Measurements from ENCODE around the gene GMDS. TPM values are rescaled to one million over a fixed set of nuclear protein-coding genes. Genes with fewer than 3 reads are reported as not detected.

GMDS gene
- total RNA-seq, 1 experiment from 2014 or later: 27.6 TPM

DNA sequence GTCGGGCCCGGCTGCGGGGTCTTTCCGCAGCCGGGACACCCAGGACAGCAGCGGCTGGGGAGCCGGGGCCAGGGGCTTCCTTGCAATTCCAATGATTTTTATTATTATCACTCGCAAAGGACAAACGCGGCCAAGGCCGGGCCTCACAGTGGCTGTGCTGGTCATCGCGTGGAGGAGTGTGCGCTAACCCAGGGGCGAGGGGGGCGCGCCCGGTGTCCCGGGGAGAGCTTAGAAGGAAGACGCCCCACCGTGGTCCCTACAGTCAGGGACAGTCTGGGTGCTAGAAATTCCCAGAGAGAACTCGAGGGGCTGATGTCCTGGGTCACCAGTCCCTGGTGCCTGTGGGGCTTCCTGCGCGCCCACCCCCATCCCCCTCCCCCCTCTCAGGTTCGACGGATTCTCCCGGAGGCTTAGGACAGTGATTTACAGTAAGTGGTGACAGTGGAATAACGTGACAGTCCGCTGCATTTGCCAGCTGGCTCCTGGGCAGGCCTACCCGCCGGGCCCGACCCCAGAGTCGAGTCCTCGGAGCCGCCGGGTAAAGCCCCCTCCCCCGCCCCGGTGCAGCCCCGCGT is 626.2 kb downstream of the GMDS start:
- Mint-ChIP-seq H3K9me3 (no peaks in the 10 kb centered on the region; a peak in 2 of 5 replicates), H3K4me1 (peaks cover 3 to 26% of the 10 kb centered on the region in 2 experiments; a peak in 3 of 4 replicates), H3K4me3 (no peak overlapping the region; a peak in 1 of 5 replicates), H3K27me3 (ENCODE audit: low read depth) (peaks cover 97% of the 10 kb centered on the region), H3K36me3 (ENCODE audit: insufficient read depth in 1 of 3, low read depth in 3 of 3) (peaks cover 0 to 5% (median 4%) of the 10 kb centered on the region in 3 experiments; a peak in 4 of 7 replicates), H3K27ac (no peak overlapping the region)
- no peak for DNase-seq
- Histone ChIP-seq H4K91ac (ENCODE audit: insufficient read length, low read depth, low read length) (no peak overlapping the region), H3K56ac (ENCODE audit: insufficient read length, low read depth, low read length) (no peak overlapping the region), H2BK20ac (ENCODE audit: low read depth, low read length, poor library complexity, severe bottlenecking) (no peak overlapping the region), H4K20me1 (ENCODE audit: control insufficient read depth, insufficient read depth, insufficient read length) (peaks cover 3% of the 10 kb centered on the region), H2BK15ac (ENCODE audit: low read depth, low read length) (no peak overlapping the region), H3K9ac (ENCODE audit: extremely low read depth, insufficient read length, low read length) (no peak overlapping the region), H3K4ac (ENCODE audit: low read depth, low read length) (no peak overlapping the region), H3K14ac (ENCODE audit: insufficient read depth, low read length) (no peak overlapping the region), H3K23me2 (ENCODE audit: insufficient read length, low read depth, low read length, poor library complexity, severe bottlenecking) (peaks cover 10% of the 10 kb centered on the region), H4K8ac (replicated peaks; ENCODE audit: insufficient read length, low read depth, low read length) (no peak overlapping the region), H3K4me1 (ENCODE audit: insufficient read depth, low read length) (no peaks in the 10 kb centered on the region; the same call in 1 of the 2 replicates), H3K23ac (ENCODE audit: insufficient read length, low read depth, low read length) (no peak overlapping the region), H2AK5ac (ENCODE audit: insufficient read length, low read length) (no peak overlapping the region), H3K27me3 (ENCODE audit: insufficient read depth, low read length) (peaks cover 99% of the 10 kb centered on the region), H2BK12ac (ENCODE audit: insufficient read length, low read depth, low read length) (no peak overlapping the region), H3K4me2 (ENCODE audit: insufficient read depth, insufficient read length, low read length) (no peak overlapping the region), H3K79me1 (ENCODE audit: insufficient read depth, low read depth, low read length, poor library complexity, severe bottlenecking) (no peaks in the 10 kb centered on the region), H2AFZ (ENCODE audit: low read length) (no peak overlapping the region), H3K18ac (ENCODE audit: insufficient read length, low read depth, low read length) (no peak overlapping the region), H2BK5ac (ENCODE audit: insufficient read length, low read length) (no peak overlapping the region), H4K5ac (ENCODE audit: insufficient read length, low read depth, low read length) (no peak overlapping the region), H3T11ph (ENCODE audit: low read length) (no peak overlapping the region), H3K9me3 (ENCODE audit: control insufficient read depth, low read depth, low read length) (no peaks in the 10 kb centered on the region), H3K27ac (ENCODE audit: insufficient read length, low read depth, low read length) (no peak overlapping the region), H3K79me2 (ENCODE audit: insufficient read depth, low read length) (no peaks in the 10 kb centered on the region), H2BK120ac (ENCODE audit: low read depth, low read length, poor library complexity, severe bottlenecking) (no peak overlapping the region)
- TF ChIP-seq, protein P1, sequence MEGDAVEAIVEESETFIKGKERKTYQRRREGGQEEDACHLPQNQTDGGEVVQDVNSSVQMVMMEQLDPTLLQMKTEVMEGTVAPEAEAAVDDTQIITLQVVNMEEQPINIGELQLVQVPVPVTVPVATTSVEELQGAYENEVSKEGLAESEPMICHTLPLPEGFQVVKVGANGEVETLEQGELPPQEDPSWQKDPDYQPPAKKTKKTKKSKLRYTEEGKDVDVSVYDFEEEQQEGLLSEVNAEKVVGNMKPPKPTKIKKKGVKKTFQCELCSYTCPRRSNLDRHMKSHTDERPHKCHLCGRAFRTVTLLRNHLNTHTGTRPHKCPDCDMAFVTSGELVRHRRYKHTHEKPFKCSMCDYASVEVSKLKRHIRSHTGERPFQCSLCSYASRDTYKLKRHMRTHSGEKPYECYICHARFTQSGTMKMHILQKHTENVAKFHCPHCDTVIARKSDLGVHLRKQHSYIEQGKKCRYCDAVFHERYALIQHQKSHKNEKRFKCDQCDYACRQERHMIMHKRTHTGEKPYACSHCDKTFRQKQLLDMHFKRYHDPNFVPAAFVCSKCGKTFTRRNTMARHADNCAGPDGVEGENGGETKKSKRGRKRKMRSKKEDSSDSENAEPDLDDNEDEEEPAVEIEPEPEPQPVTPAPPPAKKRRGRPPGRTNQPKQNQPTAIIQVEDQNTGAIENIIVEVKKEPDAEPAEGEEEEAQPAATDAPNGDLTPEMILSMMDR (conservative IDR thresholded peaks at IDR 0.05): no peak
- no CpG with 5 or more reads among the region's 40 CpGs for WGBS (ENCODE audit: extremely low coverage, insufficient read length, low lambda C conversion rate)
